Thyroid gland (tissue), 4 donors: ENCODE measurements around the gene DHH.

ENCODE experiments used
- CTCF ChIP-seq, 6 experiments: fragments of 200-600 bp in 3 of 6; fragments of 450-650 bp in 3 of 6; sonication (generic) in 3 of 6; IDR thresholded peaks; one replicate each; pipeline ENCODE4 v1.5.1; 2016 to 2019; ENCODE audit warnings: antibody characterized with exemption in 6 of 6, mild to moderate bottlenecking in 2 of 6, inconsistent platforms in 1 of 6, moderate library complexity in 1 of 6
- POLR2A ChIP-seq, 2 donors: fragments of 450-650 bp; IDR thresholded peaks; one replicate each; pipeline ENCODE4 v1.6.1; 2017; ENCODE audit warnings: antibody characterized with exemption in 2 of 2, mild to moderate bottlenecking in 2 of 2, moderate library complexity in 1 of 2

GRCh38 chr12:49129332-49130150 is 34.9 kb upstream of the DHH start:
- TF ChIP-seq CTCF (IDR thresholded peaks at IDR 0.05) (no peak), POLR2A (IDR thresholded peaks at IDR 0.05) (no peak)
